ENCODE data around the gene MTA2. TPM values are rescaled to one million over a fixed set of nuclear protein-coding genes. Genes with fewer than 3 reads are reported as not detected.

Gene MTA2
- polyA plus RNA-seq, 2 of the 4 experiments (the other 2 are of a cell fraction): 21.8 to 85.0 TPM

- no peaks in the 10 kb centered on the region for H3K9me3 ChIP-seq
- peak overlapping the region; percentile 94 for H3K4me2 ChIP-seq
- POLR2A ChIA-PET: interaction anchor here (1.0 to 2.8 kb wide), 4 partner anchors 13 to 266 kb away, joined by 3 to 93 read pairs (median 6); partner anchors contain the start of gene TUT1
- peak overlapping the region in 1 of 2 experiments; percentile 90; a peak in 2 of 6 replicates for H3K27ac ChIP-seq
- 90% methylated on average over 15 of the region's 17 CpGs for WGBS (ENCODE audit: missing lambda C conversion rate)
- TF ChIP-seq, protein P1, sequence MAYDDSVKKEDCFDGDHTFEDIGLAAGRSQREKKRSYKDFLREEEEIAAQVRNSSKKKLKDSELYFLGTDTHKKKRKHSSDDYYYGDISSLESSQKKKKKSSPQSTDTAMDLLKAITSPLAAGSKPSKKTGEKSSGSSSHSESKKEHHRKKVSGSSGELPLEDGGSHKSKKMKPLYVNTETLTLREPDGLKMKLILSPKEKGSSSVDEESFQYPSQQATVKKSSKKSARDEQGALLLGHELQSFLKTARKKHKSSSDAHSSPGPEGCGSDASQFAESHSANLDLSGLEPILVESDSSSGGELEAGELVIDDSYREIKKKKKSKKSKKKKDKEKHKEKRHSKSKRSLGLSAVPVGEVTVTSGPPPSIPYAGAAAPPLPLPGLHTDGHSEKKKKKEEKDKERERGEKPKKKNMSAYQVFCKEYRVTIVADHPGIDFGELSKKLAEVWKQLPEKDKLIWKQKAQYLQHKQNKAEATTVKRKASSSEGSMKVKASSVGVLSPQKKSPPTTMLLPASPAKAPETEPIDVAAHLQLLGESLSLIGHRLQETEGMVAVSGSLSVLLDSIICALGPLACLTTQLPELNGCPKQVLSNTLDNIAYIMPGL (CRISPR knock-in tag; IDR thresholded peaks at IDR 0.05; ENCODE audit: borderline replicate concordance): no peak
- TF ChIP-seq HDAC2 (IDR thresholded peaks at IDR 0.05): no peak
- TF ChIP-seq ZNF302 (CRISPR knock-in tag; IDR thresholded peaks at IDR 0.05): no peak
- TF ChIP-seq FOXS1 (CRISPR knock-in tag; IDR thresholded peaks at IDR 0.05): no peak
- no peak for TF ChIP-seq POLR2AphosphoS2 (conservative IDR thresholded peaks at IDR 0.05; ENCODE audit: low read length)
- TF ChIP-seq CHD2 (IDR thresholded peaks at IDR 0.05; ENCODE audit: low read length, partially characterized antibody): no peak
- TF ChIP-seq NR3C1 (IDR thresholded peaks at IDR 0.05): no peak
- TF ChIP-seq EP300 (IDR thresholded peaks at IDR 0.05): no peak
- no peak for TF ChIP-seq HES2 (IDR thresholded peaks at IDR 0.05)
- no peak for TF ChIP-seq BHLHE40 (IDR thresholded peaks at IDR 0.05; ENCODE audit: low read depth, low read length)
- TF ChIP-seq TP53 (CRISPR knock-in tag; IDR thresholded peaks at IDR 0.05): no peak
- DNase-seq (ENCODE audit: low read depth in 1 of 2, low spot score in 1 of 2): no peak
- H3K4me3 ChIP-seq: no peak overlapping the region
- peaks cover 32% of the 10 kb centered on the region for H3K4me1 ChIP-seq
- FAIRE-seq: no peak
- no peak for ATAC-seq
- CTCF ChIA-PET: interaction anchor here (0.9 to 2.5 kb wide), 9 partner anchors 9 to 211 kb away, joined by 3 to 13 read pairs (median 4); partner anchors contain the start of gene TUT1
Measured at GRCh38 chr11:62575156-62575555, 26.5 kb downstream of the MTA2 start.

- no peak for DNase-seq (ENCODE audit: low read depth in 1 of 2, low spot score in 1 of 2)
- H3K27ac ChIP-seq: peak overlapping the region; percentile 82 to 90
- no peak for FAIRE-seq
- ATAC-seq: peak; percentile 49 to 51; a peak in 5 of 6 replicates
- ChIA-PET POLR2A (interaction anchor here (0.7 to 2.8 kb wide), 30 partner anchors 8 to 1213 kb away, joined by 3 to 93 read pairs (median 5); partner anchors contain the start of genes B3GAT3, C11orf98, CSKMT and CYB561A3), CTCF (interaction anchor here (0.7 to 2.5 kb wide), 11 partner anchors 9 to 212 kb away, joined by 3 to 13 read pairs (median 4); partner anchors contain the start of gene TUT1)
- TF ChIP-seq JUN (IDR thresholded peaks at IDR 0.05) (no peak), RAD21 (conservative IDR thresholded peaks at IDR 0.05 in 1 of 2, IDR thresholded peaks at IDR 0.05 in 1 of 2) (no peak), FOSL2 (IDR thresholded peaks at IDR 0.05) (no peak), FOSL2 (CRISPR knock-in tag; IDR thresholded peaks at IDR 0.05) (no peak), RARB (CRISPR knock-in tag; IDR thresholded peaks at IDR 0.05) (no peak), FOSB (CRISPR knock-in tag; IDR thresholded peaks at IDR 0.05) (no peak)
- TF ChIP-seq, protein P2, sequence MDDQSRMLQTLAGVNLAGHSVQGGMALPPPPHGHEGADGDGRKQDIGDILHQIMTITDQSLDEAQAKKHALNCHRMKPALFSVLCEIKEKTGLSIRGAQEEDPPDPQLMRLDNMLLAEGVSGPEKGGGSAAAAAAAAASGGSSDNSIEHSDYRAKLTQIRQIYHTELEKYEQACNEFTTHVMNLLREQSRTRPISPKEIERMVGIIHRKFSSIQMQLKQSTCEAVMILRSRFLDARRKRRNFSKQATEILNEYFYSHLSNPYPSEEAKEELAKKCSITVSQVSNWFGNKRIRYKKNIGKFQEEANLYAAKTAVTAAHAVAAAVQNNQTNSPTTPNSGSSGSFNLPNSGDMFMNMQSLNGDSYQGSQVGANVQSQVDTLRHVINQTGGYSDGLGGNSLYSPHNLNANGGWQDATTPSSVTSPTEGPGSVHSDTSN (IDR thresholded peaks at IDR 0.05): no peak
- TF ChIP-seq, protein P1 (CRISPR knock-in tag; IDR thresholded peaks at IDR 0.05; ENCODE audit: borderline replicate concordance): no peak
- peak overlapping the region; percentile 94 for H3K4me2 ChIP-seq
- H3K4me1 ChIP-seq: peaks cover 39% of the 10 kb centered on the region
- 31% methylated on average over 33 of the region's 33 CpGs for WGBS (ENCODE audit: missing lambda C conversion rate)
- no peaks in the 10 kb centered on the region for H3K9me3 ChIP-seq
- H3K4me3 ChIP-seq: peak overlapping the region; percentile 52
Measured at GRCh38 chr11:62574363-62575071, 27.1 kb downstream of the MTA2 start.
